Tracheal epithelial cell (primary cell): Measurements from ENCODE around the gene FBXO4. TPM values are rescaled to one million over a fixed set of nuclear protein-coding genes. Genes with fewer than 3 reads are reported as not detected.

Experiments used
- total RNA-seq: library from RNA; depleted of rRNA; stranded (reverse); fragments of >200 nt; gene quantifications from 2 replicates; pipeline ENCODE4 v1.2.1, GENCODE V29; 2014

Gene FBXO4
- total RNA-seq = 6.5 and 7.2 TPM in 2 replicates

GRCh38 chr5:41924872-41925554 lies at the start of gene FBXO4:
TSS of gene FBXO4 (plus strand) at chr5:41925281. CDS start at chr5:41925310, 29 bp downstream.

GRCh38 chr5:41903892-41904799 lies 20.9 kb upstream of the FBXO4 start, which contains the start of gene RIMOC1:
TSS of gene RIMOC1 (plus strand) at chr5:41904344. CDS start at chr5:41904368, 24 bp downstream.

Other genes with a start within 250 kb of the FBXO4 start
- 7.0 and 8.2 TPM in 2 replicates for gene OXCT1, start 54.9 kb upstream of the FBXO4 start, total RNA-seq
- 9.2 and 14.3 TPM in 2 replicates for gene RIMOC1, start 20.9 kb upstream of the FBXO4 start, total RNA-seq